GM19468 (cell line): Measurements from ENCODE around the gene NIT2.
"Not testable (repeated sequence)": the region's sequence is repeated elsewhere in the genome, so short reads cannot be mapped to it uniquely, and the experiment has no call there.

Experiments
- ATAC-seq: cut with Tn5 transposase; IDR thresholded peaks from one replicate; pipeline ENCODE4 v1.9.1; 2021; ENCODE audit warnings: mild to moderate bottlenecking, moderate library complexity, moderate number of reproducible peaks; ENCODE audit not compliant: unreplicated experiment; ENCODE audit errors: extremely low read depth

The NIT2 gene, protein sequence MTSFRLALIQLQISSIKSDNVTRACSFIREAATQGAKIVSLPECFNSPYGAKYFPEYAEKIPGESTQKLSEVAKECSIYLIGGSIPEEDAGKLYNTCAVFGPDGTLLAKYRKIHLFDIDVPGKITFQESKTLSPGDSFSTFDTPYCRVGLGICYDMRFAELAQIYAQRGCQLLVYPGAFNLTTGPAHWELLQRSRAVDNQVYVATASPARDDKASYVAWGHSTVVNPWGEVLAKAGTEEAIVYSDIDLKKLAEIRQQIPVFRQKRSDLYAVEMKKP

DNA sequence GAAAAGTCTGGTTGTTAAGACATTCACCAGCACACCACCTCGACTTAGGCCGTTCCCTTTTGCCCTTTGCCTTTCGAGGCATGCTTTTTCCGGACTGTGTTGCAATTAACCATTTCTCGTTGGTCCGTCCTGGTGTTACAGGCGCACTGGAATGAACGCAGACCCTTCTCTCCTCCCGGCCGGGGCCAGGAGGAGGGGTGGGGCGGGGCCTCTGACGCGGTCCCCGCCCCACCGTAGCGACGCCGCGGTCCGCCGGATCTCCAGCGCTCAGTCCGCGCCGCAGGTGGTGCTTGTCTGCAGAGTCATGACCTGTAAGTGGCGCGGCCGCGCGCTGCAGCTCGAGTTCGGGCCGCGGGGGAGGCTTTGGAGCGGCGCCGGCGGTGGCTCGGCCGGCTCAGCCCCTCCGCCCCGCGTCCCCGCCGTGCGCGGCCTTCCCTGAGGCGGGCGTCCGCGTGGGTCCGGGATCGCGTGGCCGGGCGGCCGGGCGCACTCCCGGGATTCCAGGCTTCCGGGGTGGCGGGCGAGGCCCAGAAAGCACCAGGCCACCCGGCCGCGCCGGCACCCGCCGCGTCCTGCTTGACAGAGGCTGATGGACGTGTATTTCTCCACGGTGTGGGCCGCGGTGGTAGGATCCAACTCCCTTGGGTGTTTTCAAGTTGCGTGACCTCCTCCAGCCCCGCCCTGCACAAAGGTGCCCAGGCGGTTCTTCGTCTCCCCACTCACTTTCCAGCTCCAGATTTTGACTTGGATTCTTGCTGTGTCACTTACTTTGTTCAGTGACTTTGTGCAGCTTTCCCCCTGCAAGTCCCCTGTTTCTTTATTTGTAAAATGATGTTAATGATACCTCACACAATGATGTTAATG is at the start of gene NIT2:
Gene NIT2 (plus strand): TSS at position 270 of the 864 bp plus-strand sequence. CDS start 35 bp downstream, at position 305.
- peak; percentile 95 for ATAC-seq

DNA sequence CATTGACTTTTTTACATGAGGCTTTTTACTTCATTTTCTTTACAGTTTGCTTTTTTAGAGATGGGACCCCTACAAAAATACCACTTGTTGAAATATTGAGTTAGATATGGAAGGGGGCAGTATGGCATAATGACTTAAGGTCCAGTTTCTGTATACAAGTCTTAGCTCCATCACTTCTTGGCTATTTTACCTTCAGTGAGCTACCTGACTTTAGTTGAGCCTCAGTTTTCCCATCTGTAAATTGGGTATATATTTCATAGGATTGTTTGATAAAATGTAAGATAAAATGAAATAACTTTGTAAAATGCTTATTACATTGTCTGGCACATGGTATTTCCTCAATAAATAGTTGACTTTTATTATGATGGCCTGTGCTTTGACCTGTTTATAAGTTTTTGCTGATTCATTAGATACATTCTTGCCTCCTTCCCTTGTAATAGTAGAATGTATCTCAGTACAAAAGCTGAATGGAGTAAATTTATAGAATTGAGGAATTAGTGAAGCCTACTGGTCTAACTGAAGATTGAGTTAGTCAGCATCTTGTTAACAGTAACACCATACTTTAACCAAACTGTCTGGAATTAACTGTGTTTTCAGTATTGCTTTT is 46.2 kb upstream of the NIT2 start:
- no peak for ATAC-seq

DNA sequence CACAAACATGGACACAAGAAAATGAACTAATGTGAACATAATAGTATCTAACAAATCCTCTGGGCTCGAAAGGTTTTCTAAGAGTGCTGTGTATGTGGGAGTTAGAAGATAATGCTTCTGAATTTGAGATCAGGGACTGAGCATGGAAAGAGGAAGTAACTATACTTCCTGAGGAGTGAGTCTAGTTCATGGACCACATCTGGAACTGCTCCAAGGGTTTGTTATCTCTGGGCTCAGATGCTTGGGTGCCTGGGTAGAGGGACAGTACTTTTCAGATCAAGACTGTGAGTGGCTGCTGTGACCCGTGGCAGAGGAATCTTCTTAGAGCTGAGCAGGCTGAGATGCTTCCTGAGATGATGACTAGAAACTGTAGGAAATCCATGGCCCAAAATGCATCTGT is 45.2 kb upstream of the NIT2 start:
- no peak for ATAC-seq

DNA sequence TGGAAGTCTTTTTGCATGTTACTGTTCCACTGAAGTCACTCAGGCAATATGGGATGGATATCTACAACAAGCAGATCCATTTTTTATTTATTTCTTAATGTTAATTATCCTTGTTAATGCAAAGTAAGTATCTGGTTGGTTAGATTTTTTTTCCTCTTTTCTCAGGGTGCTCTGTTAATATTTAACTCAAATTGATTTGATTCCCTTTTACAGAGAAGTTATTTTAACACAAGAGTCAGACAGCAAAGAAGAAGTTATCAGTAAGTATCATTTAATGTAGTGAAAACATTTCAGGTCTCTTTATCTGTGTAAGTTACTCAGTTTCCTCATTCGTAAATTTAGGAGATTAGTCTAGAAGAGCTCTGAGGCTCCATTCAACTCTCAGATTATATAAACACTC is 39.5 kb upstream of the NIT2 start:
- no peak for ATAC-seq

DNA sequence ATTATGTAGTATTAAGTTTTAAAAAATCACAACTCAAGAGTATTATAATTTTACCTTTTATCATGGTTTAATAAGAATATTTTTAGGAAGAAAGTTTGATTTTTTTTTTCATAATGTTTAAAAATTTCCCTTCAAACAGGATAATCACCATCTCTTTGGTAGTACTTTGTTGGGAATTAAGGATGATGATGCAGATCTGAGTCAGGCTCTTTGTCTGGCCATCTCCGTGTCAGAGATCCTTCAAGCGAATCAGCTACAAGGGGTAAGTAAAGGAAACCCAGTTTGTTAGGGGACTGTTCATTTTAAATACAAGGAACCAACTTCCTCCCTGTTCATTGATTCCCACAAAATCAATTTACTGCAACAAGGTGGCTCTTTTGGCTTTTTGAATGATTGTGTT is 36.8 kb upstream of the NIT2 start:
- no peak for ATAC-seq

DNA sequence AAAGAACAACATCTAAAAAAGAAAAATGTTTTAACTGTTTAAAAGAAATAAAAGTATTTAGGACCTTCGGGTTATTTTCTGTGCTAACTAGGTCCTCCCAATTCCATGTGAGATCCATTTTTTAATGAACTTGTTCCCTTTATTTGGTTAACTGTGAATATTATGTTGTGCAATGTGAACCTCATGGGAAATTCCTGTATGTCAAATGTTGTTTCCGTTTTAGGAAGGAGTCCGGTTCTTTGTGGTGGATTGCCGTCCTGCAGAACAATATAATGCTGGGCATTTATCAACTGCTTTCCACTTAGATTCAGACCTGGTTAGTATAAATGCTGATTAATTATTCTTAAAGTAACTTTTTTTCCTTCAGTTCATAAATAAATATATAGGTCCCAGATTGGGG is 35.5 kb upstream of the NIT2 start:
- ATAC-seq = no peak

DNA sequence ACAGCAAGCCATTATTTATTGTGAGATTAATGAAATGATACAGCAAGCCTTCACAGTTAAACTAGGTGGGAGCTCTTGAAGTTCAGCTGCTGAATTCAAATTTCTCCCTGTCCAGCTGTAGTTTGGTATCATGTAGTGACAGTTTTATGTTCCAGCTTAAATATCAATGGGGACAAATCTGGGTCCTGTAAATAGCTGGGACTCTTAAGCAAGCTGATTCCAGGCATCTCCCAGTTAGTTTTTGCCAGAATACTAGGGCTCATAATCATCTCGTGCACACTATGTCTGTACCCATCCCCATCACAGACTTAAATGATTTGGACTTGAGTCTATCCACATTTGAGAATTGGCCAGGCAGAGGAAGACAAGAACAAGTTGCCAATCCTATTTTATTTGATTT is 27.9 kb upstream of the NIT2 start:
- ATAC-seq = no peak

DNA sequence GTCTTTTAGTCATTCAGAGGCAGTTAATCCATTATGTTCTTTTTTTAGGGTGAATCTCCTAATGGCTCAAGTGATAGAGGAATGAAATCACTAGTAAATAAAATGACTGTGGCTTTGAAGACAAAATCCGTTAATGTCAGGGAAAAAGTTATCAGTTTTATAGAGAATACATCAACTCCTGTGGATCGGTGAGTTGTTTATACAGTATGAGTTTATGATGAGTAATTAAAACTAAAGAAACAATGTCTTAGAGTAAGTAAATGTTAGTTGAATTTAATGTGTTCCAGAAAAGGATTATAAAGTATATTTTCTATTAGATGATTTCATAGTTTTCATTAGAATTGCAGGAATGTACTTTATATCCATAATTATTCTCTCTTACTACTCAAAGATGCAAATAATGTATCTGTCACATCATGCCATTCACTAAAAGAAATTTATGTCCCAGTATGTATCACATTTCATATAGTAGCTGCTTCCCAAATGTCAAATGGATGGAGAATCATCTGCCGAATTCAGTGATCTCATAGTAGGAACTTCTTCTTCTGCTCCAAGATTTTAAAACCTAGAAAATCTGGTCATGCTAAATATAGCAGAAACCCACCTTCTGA is 24.1 kb upstream of the NIT2 start:
- no peak for ATAC-seq

DNA sequence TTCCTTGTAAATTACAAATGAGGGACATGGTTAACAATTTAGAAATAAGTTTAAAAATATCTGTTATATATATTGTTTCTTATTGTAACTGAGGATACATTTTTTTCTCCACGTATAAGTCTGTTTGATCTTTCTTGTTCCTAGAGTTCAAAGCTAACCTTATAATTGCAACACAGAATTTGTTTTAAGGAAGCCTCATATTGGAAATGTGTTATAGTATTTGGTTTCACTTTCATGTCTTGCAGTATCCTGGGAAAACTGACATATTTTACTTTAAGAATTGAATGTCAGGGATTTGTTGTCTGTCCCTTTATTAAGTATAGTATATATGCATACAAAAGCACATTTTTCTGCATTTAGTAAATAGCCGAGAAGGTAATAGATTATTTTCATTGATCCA is 23.5 kb upstream of the NIT2 start:
- no peak for ATAC-seq

DNA sequence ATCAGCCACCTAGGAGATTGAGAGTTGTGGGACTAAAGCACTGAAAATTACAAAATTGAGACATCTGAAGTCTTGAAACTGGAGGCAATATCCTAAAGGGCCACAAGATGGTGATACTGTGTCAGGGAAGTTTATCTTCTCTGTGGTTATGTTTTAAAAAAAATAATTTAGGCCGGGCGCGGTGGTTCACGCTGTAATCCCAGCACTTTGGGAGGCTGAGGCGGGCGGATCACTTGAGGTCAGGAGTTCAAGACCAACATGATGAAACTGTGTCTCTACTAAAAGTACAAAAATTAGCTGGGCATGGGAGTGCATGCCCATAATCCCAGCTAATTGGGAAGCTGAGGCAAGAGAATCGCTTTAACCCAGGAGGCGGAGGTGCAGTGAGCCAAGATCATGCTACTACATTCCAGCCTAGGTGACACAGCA is 17.9 kb upstream of the NIT2 start:
- ATAC-seq = no peak

DNA sequence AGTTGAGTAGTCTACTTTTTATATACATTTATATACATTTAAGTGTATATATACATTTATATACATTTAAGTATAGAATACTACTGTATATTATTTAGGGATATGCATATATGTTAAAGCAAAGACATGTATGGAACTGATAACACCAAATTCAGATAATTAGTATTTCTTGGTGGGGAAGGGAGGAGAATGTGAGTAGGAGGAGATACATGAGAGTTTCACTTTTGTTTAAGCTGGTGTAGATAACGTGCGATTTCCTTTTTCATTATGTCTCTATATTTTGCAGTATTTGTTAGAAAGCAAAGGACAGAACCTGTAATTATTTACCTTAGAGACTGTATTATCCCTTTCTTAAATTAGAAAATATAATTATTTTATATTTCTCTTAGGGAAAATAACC is 16.6 kb upstream of the NIT2 start:
- ATAC-seq = no peak

DNA sequence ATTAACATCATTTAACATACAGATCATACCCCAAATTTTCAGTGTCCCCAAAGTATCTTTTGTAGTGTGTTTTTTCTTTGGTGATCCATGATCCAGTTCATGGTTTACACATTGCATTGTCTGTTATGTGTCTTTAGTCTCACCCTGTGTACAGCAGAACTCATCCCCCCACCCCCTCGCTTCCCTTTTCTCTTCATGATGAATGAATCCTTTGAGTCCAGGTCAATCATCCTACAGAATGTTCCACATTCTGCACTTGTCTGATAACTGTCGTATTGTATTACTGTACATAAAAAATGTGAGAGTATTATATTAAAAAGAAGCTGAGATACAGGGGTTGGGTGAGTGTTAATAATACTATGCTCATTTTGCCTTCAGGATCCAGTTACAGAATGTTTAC is 14.6 kb upstream of the NIT2 start:
- no peak for ATAC-seq

DNA sequence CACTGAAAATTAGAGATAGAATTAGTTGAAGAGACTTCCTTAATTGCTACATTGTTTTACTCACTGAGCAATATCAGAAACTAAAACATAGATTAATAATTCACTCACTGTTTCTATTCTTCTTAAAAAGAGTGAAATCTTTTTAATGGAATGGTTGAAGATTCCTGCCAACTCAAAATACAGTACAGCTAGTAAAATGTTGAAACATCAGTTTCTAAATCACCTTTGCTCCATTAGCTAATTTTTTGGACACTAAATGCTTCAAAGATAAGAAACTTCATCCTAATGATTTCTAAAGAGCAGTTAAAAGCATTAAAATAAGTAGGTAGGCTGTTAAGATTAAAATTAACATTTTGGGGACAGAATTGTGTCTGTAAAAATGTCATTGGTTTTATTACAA is 10.5 kb upstream of the NIT2 start:
- no peak for ATAC-seq

DNA sequence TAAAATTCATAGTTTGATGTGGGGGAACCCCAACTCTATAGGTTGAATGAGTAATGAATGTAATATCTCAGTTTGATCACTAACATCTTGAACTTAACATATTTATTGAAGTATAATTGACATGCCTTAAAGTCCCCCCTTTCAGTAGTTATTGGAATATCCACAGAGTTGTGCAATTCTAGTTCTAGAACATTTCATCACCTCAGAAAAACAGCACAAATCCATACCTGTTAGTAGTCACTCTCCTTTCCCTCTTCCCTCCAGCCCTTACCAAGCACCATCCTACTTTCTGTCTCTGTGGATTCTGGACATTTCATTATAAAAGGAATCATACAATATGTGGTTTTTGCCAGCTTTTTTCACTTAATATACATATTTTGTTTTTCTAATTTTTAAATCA is 8.7 kb upstream of the NIT2 start:
- no peak for ATAC-seq

DNA sequence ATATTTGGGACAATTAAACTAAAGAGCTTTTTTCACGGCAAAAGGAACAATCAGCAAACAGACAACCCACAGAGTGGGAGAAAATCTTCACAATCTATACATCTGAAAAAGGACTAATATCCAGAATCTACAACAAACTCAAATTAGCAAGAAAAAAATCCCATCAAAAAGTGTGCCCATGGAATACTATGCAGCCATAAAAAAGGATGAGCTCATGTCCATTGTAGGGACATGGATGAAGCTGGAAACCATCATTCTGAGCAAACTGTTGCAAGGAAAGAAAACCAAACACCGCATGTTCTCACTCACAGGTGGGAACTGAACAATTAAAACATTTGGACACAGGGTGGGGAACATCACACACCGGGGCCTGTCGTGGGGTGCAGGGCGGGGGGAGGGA is 7.2 kb upstream of the NIT2 start:
- not testable (repeated sequence) for ATAC-seq

DNA sequence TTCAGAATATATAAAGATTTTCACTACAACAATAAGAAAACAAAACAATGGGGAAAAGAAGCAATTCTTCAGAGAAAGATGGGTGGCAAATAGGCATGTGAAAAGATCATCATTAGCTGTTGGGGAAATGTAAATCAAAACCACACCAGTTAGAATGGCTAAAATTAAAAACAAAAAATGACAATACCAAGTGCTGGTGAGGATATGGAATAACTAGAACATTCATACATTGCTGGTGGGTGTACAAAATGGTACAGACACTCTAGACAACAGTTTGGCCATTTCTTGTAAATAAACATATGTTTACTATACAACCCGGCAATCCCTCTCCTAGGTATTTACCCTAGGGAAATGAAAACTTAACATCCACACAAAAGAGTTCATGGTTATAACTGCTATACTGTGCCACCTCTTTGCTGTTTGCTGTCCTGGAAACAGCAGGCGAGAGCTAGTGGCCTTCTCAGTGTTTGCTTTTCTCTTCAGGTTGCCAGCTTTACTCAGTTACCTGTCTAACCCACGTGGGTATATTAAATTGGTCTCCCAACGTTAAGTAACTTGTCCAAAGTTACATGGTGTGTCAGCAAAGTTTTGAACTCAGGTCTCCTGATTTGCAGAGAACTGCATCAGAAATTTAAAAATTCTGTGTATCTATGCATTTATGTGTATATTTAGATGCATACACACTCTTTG is 4.6 kb upstream of the NIT2 start:
- no peak for ATAC-seq

DNA sequence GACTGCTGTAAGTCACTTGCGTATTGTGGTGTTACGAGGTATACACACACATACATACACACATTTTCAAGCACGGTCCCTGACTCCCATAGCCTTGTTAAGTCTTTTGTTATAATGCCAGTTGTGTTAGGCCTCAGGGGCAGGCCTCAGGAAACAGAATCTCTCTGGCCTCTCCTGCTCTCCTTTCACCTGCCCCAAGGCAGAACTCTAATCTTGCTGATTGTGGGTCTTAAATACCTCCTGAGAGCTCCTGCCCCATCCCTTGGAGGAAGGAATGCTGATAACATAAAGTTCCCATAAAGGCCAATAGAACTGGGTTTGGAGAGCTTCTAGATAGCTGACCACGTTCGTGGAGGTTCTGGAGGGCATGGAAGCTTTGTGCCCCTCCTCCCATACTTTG is 3.9 kb upstream of the NIT2 start:
- no peak for ATAC-seq

DNA sequence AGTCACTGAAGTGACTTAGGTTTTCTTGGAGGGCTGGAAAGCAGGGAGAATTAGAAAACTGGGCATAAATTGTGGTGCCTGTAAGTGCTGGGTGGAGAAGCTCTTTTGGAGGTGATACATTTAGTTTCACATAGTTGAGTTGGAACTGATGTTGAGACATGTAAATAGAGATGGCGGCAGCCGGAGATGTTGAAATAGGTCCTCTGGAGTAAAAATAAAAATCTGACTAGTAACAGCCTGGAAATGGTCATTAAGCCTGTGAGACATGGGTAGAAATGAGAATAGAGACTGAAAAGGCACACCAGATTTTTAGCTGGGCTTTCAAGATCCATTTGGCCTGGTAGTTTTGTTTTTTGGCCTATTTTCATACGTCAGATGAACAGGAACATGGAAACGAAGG is 2.9 kb upstream of the NIT2 start:
- no peak for ATAC-seq

DNA sequence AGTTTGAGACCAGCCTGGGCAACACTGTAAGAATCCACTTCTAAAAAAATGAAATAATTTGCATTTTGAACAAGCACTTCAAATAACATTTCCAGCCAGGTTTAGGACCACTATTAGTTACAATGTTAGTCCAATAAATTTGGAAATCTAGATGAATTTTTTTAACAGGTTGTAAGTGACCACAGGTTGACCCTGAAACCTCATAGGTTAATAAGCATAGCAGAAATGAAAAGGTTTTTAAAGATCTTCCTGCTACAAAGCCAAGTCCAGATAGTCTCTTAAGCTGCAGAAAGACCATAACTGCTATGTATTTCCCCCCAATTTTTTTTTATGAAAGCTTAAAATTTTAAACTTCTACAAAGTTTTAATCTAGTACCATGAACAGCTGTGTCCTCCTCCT is 1.5 kb upstream of the NIT2 start:
- ATAC-seq = no peak

DNA sequence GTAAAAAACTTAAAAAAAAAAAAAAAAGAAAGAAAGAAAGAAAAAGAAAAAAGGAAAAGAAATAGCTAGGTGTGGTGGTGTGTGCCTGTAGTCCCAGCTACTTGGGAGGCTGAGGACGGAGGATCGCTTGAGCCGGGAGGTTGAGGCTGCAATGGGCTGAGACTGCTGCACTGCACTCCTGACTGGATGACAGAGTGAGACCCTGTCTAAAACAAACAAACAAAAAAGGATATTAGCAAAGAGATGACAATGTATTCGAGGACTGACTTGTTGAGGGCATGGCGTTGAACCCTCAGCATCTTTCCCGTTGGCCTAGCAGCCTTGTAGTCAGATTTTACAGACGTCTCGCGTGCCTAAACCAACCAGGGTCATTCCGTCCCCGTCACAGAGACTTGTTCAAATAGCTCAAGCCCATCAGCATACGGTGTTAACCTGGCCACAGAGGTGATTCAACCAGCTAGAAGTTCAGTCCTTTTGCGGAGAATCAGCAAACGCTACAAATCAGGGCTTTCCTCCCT is 528 bp upstream of the NIT2 start:
- ATAC-seq = no peak
